HT-29 (cell line): ENCODE measurements around the gene MPC2. TPM values are rescaled to one million over a fixed set of nuclear protein-coding genes. Genes with fewer than 3 reads are reported as not detected.

Experiments used
- total RNA-seq: library from RNA; depleted of rRNA; stranded (reverse); fragments of >200 nt; shearing (Covaris generic); gene quantifications from 2 replicates; pipeline ENCODE4 v1.2.3, GENCODE V29; 2014; rRNA removed

MPC2 gene
- total RNA-seq, 1 experiment from 2014 or later, result 52.3 TPM

Other genes with a start within 250 kb of the MPC2 start
- gene MPZL1, start 215.1 kb downstream of the MPC2 start, total RNA-seq, result 42.3 and 55.1 TPM in 2 replicates
- gene ADCY10, start 22.9 kb downstream of the MPC2 start, total RNA-seq, result not detected in 2 replicates
- gene DCAF6, start 389 bp downstream of the MPC2 start, total RNA-seq, result 20.4 and 23.2 TPM in 2 replicates
- 0.29 TPM in 1 of 2 replicates, not detected in the other for gene GPR161, start 199.9 kb upstream of the MPC2 start, total RNA-seq
- gene TIPRL, start 241.9 kb upstream of the MPC2 start, total RNA-seq, result 10.7 and 16.6 TPM in 2 replicates